NB4 (cell line): ENCODE data around the gene SIGLEC1.

Experiments
- MYC ChIP-seq: IDR thresholded peaks from 2 replicates; pipeline ENCODE4 v1.6.1; 2011; ENCODE audit warnings: low read depth, low read length
- POLR2A ChIP-seq: IDR thresholded peaks from 2 replicates; pipeline ENCODE4 v1.6.1; 2011; ENCODE audit warnings: mild to moderate bottlenecking; ENCODE audit not compliant: insufficient read length; ENCODE audit errors: extremely low read depth
- TF ChIP-seq, protein P1 (sequence below): IDR thresholded peaks from 2 replicates; pipeline ENCODE4 v1.6.1; 2011; ENCODE audit warnings: low read depth, low read length
- TF ChIP-seq, protein P2 (sequence below): IDR thresholded peaks from one replicate; pipeline ENCODE4 v1.5.1; 2012; ENCODE audit warnings: low read depth, low read length

DNA sequence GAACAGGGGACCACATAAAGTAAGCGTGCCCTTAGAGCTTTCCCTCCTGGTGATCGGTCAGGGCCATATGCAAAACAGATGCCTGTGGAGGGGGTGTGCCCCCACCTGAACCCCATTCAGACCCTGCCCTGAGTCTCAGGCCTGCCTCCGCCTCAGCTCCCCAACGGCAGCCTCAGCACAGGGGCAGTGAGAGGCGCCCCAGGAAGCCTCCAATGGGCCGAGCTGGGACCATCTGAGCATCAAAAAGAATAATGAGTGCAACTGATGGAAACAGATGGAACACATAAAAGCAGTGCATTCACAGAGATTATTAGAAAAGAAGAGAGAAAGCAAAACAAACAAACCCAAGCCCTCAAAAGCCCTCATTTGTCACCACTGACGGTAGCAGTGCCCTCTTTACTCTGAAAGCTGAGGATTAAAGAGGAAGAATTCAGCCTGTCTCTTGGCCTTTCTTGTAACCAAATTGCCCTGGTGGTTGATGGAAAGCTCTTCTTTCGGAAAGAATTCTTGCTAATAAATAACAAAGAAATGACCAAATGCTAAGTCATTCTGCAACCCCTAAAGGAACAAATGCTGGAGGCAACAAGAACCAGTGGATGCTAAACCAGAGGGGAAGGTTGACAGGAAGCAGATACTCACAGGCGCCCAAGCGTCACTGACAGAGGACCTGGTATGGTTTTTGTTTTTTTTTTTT is 48.4 kb upstream of the SIGLEC1 start:
- TF ChIP-seq, protein P1, sequence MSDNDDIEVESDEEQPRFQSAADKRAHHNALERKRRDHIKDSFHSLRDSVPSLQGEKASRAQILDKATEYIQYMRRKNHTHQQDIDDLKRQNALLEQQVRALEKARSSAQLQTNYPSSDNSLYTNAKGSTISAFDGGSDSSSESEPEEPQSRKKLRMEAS, result no peak
- no peak for TF ChIP-seq POLR2A
- TF ChIP-seq, protein P2, sequence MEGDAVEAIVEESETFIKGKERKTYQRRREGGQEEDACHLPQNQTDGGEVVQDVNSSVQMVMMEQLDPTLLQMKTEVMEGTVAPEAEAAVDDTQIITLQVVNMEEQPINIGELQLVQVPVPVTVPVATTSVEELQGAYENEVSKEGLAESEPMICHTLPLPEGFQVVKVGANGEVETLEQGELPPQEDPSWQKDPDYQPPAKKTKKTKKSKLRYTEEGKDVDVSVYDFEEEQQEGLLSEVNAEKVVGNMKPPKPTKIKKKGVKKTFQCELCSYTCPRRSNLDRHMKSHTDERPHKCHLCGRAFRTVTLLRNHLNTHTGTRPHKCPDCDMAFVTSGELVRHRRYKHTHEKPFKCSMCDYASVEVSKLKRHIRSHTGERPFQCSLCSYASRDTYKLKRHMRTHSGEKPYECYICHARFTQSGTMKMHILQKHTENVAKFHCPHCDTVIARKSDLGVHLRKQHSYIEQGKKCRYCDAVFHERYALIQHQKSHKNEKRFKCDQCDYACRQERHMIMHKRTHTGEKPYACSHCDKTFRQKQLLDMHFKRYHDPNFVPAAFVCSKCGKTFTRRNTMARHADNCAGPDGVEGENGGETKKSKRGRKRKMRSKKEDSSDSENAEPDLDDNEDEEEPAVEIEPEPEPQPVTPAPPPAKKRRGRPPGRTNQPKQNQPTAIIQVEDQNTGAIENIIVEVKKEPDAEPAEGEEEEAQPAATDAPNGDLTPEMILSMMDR, result no peak
- TF ChIP-seq MYC, result no peak
